Neuronal stem cell (in vitro differentiated cells): ENCODE results near the gene CLEC16A.

Experiments
- DNase-seq: peaks from one replicate; pipeline ENCODE4 v3.0.0-alpha.2; 2013; ENCODE audit warnings: low spot score
- H2AFZ ChIP-seq: one replicate; pipeline ENCODE4 v1.6.1; 2013; ENCODE audit warnings: mild to moderate bottlenecking, low read length, inconsistent platforms
- H2AK5ac ChIP-seq: 2 replicates; pipeline ENCODE4 v1.6.1; 2013; ENCODE audit warnings: low read depth, mild to moderate bottlenecking, inconsistent platforms, low read length, moderate library complexity, mixed read lengths
- H2BK120ac ChIP-seq: 2 replicates; pipeline ENCODE4 v1.6.1; 2013; ENCODE audit warnings: low read depth, mild to moderate bottlenecking, inconsistent platforms, low read length, moderate library complexity, mixed read lengths
- H2BK12ac ChIP-seq: one replicate; pipeline ENCODE4 v1.6.1; 2013; ENCODE audit warnings: low read length, inconsistent platforms
- H2BK15ac ChIP-seq: 2 replicates; pipeline ENCODE4 v1.6.1; 2013; ENCODE audit warnings: mild to moderate bottlenecking, low read length, inconsistent platforms, mixed read lengths
- H2BK5ac ChIP-seq: one replicate; pipeline ENCODE4 v1.6.1; 2013; ENCODE audit warnings: inconsistent platforms, mild to moderate bottlenecking, low read length, moderate library complexity
- H3K14ac ChIP-seq: one replicate; pipeline ENCODE4 v1.6.1; 2013; ENCODE audit warnings: low read length, inconsistent platforms
- H3K18ac ChIP-seq: 2 replicates; pipeline ENCODE4 v1.6.1; 2013; ENCODE audit warnings: low read length, inconsistent platforms
- H3K23ac ChIP-seq: 2 replicates; pipeline ENCODE4 v1.6.1; 2013; ENCODE audit warnings: low read depth, mild to moderate bottlenecking, mixed read lengths, low read length, inconsistent platforms; ENCODE audit not compliant: poor library complexity
- H3K27ac ChIP-seq: replicated peaks from 3 replicates; pipeline ENCODE4 v1.5.1; 2013; ENCODE audit warnings: low read length, inconsistent platforms
- H3K27me3 ChIP-seq, 3 experiments: 2 replicates each; pipeline ENCODE4 v1.6.1; 2013; ENCODE audit warnings: low read length in 3 of 3, mild to moderate bottlenecking in 2 of 3, inconsistent platforms in 1 of 3, low read depth in 1 of 3, mixed read lengths in 1 of 3, moderate library complexity in 1 of 3; ENCODE audit not compliant: control insufficient read depth in 3 of 3, insufficient read depth in 3 of 3
- H3K36me3 ChIP-seq, 2 donors: replicated peaks in 1 of 2; 2 replicates each; pipeline ENCODE4 v1.6.1; 2013; ENCODE audit warnings: low read length in 2 of 2; ENCODE audit not compliant: control insufficient read depth in 2 of 2, insufficient read depth in 2 of 2
- H3K4ac ChIP-seq: 2 replicates; pipeline ENCODE4 v1.6.1; 2013; ENCODE audit warnings: inconsistent platforms, mild to moderate bottlenecking, low read length, moderate library complexity
- H3K4me1 ChIP-seq, 2 donors: 1 replicate in 1 of 2; 2 replicates in 1 of 2; pipeline ENCODE4 v1.6.1; 2013; ENCODE audit warnings: low read length in 2 of 2, low read depth in 1 of 2; ENCODE audit not compliant: control insufficient read depth in 2 of 2, insufficient read depth in 1 of 2
- H3K4me2 ChIP-seq: one replicate; pipeline ENCODE4 v1.6.1; 2013; ENCODE audit warnings: mild to moderate bottlenecking, low read length, inconsistent platforms; ENCODE audit not compliant: insufficient read depth, poor library complexity, severe bottlenecking
- H3K4me3 ChIP-seq, 2 donors: 2 replicates each; pipeline ENCODE4 v1.5.1; 2013; ENCODE audit warnings: low read length in 2 of 2, mild to moderate bottlenecking in 2 of 2, inconsistent platforms in 1 of 2, moderate library complexity in 1 of 2
- H3K79me1 ChIP-seq: one replicate; pipeline ENCODE4 v1.6.1; 2013; ENCODE audit warnings: low read depth, mild to moderate bottlenecking, inconsistent platforms, low read length, moderate library complexity
- H3K9ac ChIP-seq: one replicate; pipeline ENCODE4 v1.6.1; 2013; ENCODE audit warnings: mild to moderate bottlenecking, low read depth, low read length, inconsistent platforms; ENCODE audit not compliant: poor library complexity
- H3K9me3 ChIP-seq, 2 donors: replicated peaks in 1 of 2; 2 replicates each; pipeline versions ENCODE3 to v1.6.1; 2013; ENCODE audit warnings: low read length in 2 of 2, mild to moderate bottlenecking in 2 of 2, inconsistent platforms in 1 of 2, low read depth in 1 of 2, mixed read lengths in 1 of 2, moderate library complexity in 1 of 2; ENCODE audit not compliant: control insufficient read depth in 2 of 2, insufficient read depth in 1 of 2
- H4K8ac ChIP-seq: one replicate; pipeline ENCODE4 v1.6.1; 2013; ENCODE audit warnings: low read depth, mild to moderate bottlenecking, inconsistent platforms, low read length, moderate library complexity
- H4K91ac ChIP-seq: one replicate; pipeline ENCODE4 v1.6.1; 2013; ENCODE audit warnings: low read length, low read depth, mild to moderate bottlenecking, inconsistent platforms; ENCODE audit not compliant: poor library complexity
- WGBS, 2 donors: extraction: QIAGEN DNeasy Blood & Tissue Kit; methylation state at CpG; one replicate each; pipeline ENCODE4 v1.1.7; 2013; ENCODE audit warnings: missing lambda C conversion rate in 2 of 2, mixed read lengths in 1 of 2; ENCODE audit not compliant: insufficient read length in 2 of 2, insufficient replicate concordance in 1 of 2; ENCODE audit errors: extremely low coverage in 2 of 2; 5-methylcytosine and 5-hydroxymethylcytosine counted together

CLEC16A gene

DNA sequence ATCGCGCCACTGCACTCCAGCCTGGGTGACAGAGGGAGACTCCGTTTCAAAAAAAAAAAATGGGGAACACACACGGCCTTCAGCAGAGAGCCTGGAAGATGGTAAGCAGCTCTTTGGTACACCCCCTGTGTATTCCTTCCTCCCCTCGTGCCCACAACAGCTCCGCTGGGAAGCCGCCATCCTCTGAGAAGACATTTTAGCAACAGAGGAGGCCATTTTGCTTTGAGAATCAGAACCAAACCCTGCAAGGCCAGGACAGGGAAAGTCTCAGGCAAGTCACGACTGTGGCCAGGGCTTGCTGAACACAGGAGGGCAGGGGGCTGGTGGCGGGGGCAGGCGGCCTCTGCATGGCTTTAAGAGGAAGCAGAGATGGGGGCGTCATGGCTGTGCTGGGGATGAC lies 265.9 kb downstream of the CLEC16A start:
- Histone ChIP-seq H3K4me3 (no peak overlapping the region), H3K9me3 (peaks cover 3 to 5% of the 10 kb centered on the region in 2 donors), H4K91ac (no peak overlapping the region), H2BK12ac (no peak overlapping the region), H3K27me3 (no peaks in the 10 kb centered on the region), H2BK5ac (no peak overlapping the region), H2BK120ac (no peak overlapping the region), H3K23ac (peak overlapping the region; percentile 39), H3K14ac (no peak overlapping the region), H3K4me1 (peaks cover 0 to 14% of the 10 kb centered on the region in 2 donors), H2AFZ (peak overlapping the region; percentile 62), H3K36me3 (no peaks in the 10 kb centered on the region), H3K79me1 (no peaks in the 10 kb centered on the region), H3K9ac (no peak overlapping the region), H3K4me2 (no peak overlapping the region), H3K4ac (no peak overlapping the region), H3K18ac (peak overlapping the region; percentile 82), H3K27ac (no peak overlapping the region), H4K8ac (no peak overlapping the region), H2BK15ac (no peak overlapping the region), H2AK5ac (peak overlapping the region; percentile 91)
- no peak for DNase-seq
- WGBS, 2 donors = no CpG with 5 or more reads among the region's 11 CpGs

DNA sequence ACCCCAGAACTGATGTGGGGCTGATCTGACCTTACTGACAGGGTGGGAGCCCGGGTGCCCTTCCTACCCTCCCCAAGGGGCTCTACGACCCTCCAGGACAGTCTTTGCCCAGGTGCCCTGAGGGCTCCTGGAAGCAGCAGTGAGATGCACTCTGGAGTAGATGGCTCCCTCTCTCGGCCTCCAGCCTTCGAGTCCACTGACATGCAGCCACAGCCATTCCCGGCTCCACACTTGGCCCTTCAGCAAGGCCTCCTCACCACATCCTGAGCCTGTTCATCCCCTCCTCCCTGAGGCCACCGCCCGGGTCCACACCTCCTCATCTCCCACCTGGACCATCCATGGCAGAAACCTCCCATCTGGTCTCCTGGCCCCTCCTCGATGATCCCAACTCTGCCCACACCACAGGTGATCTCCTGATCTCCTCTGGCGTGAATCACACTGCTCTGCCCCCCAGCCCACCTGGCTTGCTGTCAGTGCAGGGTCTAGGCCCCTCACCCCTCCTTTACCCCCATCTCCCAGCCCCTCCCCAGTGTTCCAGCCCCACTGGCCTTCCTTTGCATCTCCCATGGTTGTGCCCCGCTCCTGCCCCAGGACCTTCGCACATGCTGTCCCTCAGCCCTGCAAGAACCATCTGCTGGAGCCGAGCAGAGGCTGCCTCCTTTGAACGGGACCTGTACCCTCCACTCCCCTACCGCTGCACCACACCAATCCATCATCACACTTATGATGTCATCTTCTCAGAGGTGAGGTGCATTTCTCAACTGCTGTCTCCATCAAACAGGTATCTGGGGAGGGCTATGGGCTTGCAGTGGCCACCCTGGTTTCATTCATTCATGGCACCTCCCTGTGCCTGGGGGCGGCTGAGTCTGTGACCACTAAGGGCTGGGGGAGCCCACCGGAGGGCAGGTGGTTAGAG lies 267.0 kb downstream of the CLEC16A start:
- Histone ChIP-seq H3K27ac (no peak overlapping the region), H3K18ac (peak overlapping the region; percentile 2), H3K9me3 (peaks cover 5 to 7% of the 10 kb centered on the region in 2 donors), H3K9ac (peak overlapping the region; percentile 3), H3K4me3 (peak overlapping the region in 1 of 2 donors; percentile 5), H3K36me3 (no peaks in the 10 kb centered on the region), H3K27me3 (no peaks in the 10 kb centered on the region), H2BK5ac (peak overlapping the region; percentile 7), H3K23ac (no peak overlapping the region), H3K4me1 (peaks cover 0 to 4% of the 10 kb centered on the region in 2 donors), H3K79me1 (no peaks in the 10 kb centered on the region), H2BK15ac (no peak overlapping the region), H3K14ac (no peak overlapping the region), H2AK5ac (peak overlapping the region; percentile 34), H2AFZ (no peak overlapping the region), H2BK12ac (no peak overlapping the region), H3K4ac (no peak overlapping the region), H2BK120ac (no peak overlapping the region), H4K8ac (no peak overlapping the region), H4K91ac (no peak overlapping the region), H3K4me2 (no peak overlapping the region)
- no peak for DNase-seq
- no CpG with 5 or more reads among the region's 16 CpGs for WGBS, 2 donors

DNA sequence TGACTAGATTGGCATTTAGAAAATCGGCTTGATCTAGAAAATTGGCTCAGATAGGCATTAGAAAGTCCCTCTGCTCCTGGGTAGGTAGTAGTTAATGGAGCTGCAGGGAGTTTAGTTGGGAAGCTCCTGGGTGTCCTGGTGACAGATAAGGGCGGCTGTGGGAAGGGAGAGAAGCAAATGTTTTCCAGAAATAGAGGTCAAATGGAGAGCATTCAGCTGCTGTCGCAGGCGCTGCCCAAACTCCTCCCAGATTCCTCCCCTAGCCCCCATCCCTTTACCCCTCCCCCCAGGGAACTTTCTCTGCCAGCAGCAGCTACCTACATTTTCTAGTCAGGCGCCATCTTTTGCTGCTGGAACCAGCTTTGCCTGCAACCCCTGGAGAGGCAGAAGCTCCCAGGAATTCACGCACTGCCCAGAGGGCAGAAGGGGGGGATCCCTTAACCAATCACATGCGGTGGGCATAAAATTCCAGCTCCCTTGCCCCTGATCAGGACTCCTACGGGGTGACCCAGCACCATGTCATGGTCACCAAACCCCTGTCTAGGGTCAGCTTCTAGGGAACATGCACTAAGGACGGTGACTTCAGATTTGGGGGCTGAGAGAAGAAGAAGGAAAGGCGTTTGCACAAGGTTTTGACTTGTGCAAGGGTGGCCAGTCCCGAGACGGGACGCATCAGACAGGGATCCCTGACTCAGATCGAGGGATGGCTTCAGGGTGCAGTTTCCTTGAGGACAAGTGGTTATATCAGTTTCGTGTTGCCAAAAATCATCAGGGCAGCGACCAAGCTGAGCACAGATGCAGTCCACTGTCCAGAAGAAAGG lies 267.8 kb downstream of the CLEC16A start:
- Histone ChIP-seq H3K9ac (no peak overlapping the region), H2AK5ac (peak overlapping the region; percentile 17), H3K18ac (no peak overlapping the region), H3K36me3 (no peaks in the 10 kb centered on the region), H3K4me2 (no peak overlapping the region), H3K23ac (no peak overlapping the region), H4K8ac (no peak overlapping the region), H2BK15ac (no peak overlapping the region), H3K27me3 (no peaks in the 10 kb centered on the region), H3K4me1 (no peaks in the 10 kb centered on the region), H3K4me3 (no peak overlapping the region), H3K4ac (no peak overlapping the region), H4K91ac (no peak overlapping the region), H3K14ac (no peak overlapping the region), H3K27ac (no peak overlapping the region), H2AFZ (no peak overlapping the region), H2BK5ac (no peak overlapping the region), H3K79me1 (no peaks in the 10 kb centered on the region), H2BK120ac (no peak overlapping the region), H3K9me3 (peaks cover 7 to 9% of the 10 kb centered on the region in 2 donors), H2BK12ac (no peak overlapping the region)
- no CpG with 5 or more reads among the region's 16 CpGs for WGBS, 2 donors
- no peak for DNase-seq

DNA sequence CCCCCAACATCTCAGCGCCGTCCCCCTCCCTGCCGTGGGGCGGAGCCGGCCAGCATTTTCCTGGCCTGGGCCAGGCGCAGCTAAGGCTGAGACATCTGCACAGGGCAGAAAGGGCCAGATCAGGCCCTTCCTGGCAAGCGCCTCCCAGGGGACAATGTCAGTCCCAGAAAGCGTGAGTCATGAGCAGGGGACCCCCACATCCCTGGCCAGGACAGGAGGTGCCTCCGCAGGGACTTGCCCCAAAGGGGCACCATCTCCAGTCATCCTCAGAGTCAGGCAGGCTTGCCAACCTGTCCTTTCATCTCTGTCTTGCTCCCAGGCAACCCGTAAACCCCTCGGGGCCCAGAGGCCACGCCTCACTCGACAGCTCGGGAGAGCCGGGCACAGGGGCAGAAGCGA lies 268.4 kb downstream of the CLEC16A start:
- no peak overlapping the region for H3K27ac ChIP-seq
- no peak overlapping the region for H4K91ac ChIP-seq
- peak overlapping the region; percentile 54 for H2BK5ac ChIP-seq
- no peak overlapping the region for H3K4me3 ChIP-seq
- H3K18ac ChIP-seq = peak overlapping the region; percentile 57
- no peak overlapping the region for H2BK12ac ChIP-seq
- no peak overlapping the region for H2AK5ac ChIP-seq
- no peaks in the 10 kb centered on the region for H3K4me1 ChIP-seq
- H4K8ac ChIP-seq = no peak overlapping the region
- H3K4me2 ChIP-seq = no peak overlapping the region
- no peak overlapping the region for H2BK120ac ChIP-seq
- WGBS, 2 donors = no CpG with 5 or more reads among the region's 16 CpGs
- H3K36me3 ChIP-seq = no peaks in the 10 kb centered on the region
- no peak overlapping the region for H2BK15ac ChIP-seq
- no peak overlapping the region for H3K14ac ChIP-seq
- H3K4ac ChIP-seq = no peak overlapping the region
- no peak overlapping the region for H3K9ac ChIP-seq
- peaks cover 6 to 10% of the 10 kb centered on the region in 2 donors for H3K9me3 ChIP-seq
- H2AFZ ChIP-seq = no peak overlapping the region
- no peaks in the 10 kb centered on the region for H3K79me1 ChIP-seq
- H3K23ac ChIP-seq = no peak overlapping the region
- H3K27me3 ChIP-seq = no peaks in the 10 kb centered on the region
- no peak for DNase-seq
